Lower leg skin (tissue), 4 donors: ENCODE results near the gene TGFBR3. TPM values are rescaled to one million over a fixed set of nuclear protein-coding genes. Genes with fewer than 3 reads are reported as not detected.

Experiments
- DNase-seq, 2 donors: peaks; one replicate each; pipeline ENCODE4 v3.0.0-alpha.2; 2019; ENCODE audit warnings: low spot score in 2 of 2
- H3K4me3 ChIP-seq: fragments of 200-600 bp; sonication (generic); 2 replicates; pipeline ENCODE4 v1.5.1; 2017; ENCODE audit warnings: mild to moderate bottlenecking, low read depth; ENCODE audit not compliant: poor library complexity, severe bottlenecking
- CTCF ChIP-seq, 3 donors: fragments of 450-650 bp; IDR thresholded peaks; one replicate each; pipeline ENCODE4 v1.5.1; 2016; ENCODE audit warnings: antibody characterized with exemption in 3 of 3, mild to moderate bottlenecking in 3 of 3, moderate library complexity in 2 of 3
- POLR2A ChIP-seq, 2 donors: fragments of 450-650 bp; IDR thresholded peaks; one replicate each; pipeline ENCODE4 v1.6.1; 2016 to 2017; ENCODE audit warnings: antibody characterized with exemption in 2 of 2, mild to moderate bottlenecking in 1 of 2, moderate library complexity in 1 of 2
- WGBS, 2 donors: methylation state at CpG; one replicate each; pipeline ENCODE4 v1.1.5; 2018; 5-methylcytosine and 5-hydroxymethylcytosine counted together
- intact Hi-C: fragments of 100-400 bp; cut with DNase I; formaldehyde crosslinking; loops from one replicate; pipeline ENCODE4 v1.15.0; 2023; ENCODE audit warnings: low total_unique reads
- total RNA-seq, 4 donors: library from RNA; depleted of rRNA; stranded (reverse); fragments of >200 nt; gene quantifications; one replicate each; pipeline ENCODE4 v1.1.0, GENCODE V29; 2016

TGFBR3 gene
- total RNA-seq, 4 donors from 2014 or later = 79.4 to 134 (median 116) TPM

- intact Hi-C loops = no loop called here
- no peak for TF ChIP-seq POLR2A (IDR thresholded peaks at IDR 0.05)
- TF ChIP-seq CTCF (IDR thresholded peaks at IDR 0.05) = no peak
- no peak for DNase-seq
- WGBS, 2 donors = 61 to 66% methylated on average over 11 of the region's 11 CpGs
- no peak overlapping the region for H3K4me3 ChIP-seq
Observed at GRCh38 chr1:91689641-91690481, 196.1 kb downstream of the TGFBR3 start.

- no peak for TF ChIP-seq CTCF (IDR thresholded peaks at IDR 0.05)
- no peak for TF ChIP-seq POLR2A (IDR thresholded peaks at IDR 0.05)
- intact Hi-C loops = no loop called here
- H3K4me3 ChIP-seq = no peak overlapping the region
- 76 to 94% methylated on average over 1 of the region's 1 CpG for WGBS, 2 donors
- no peak for DNase-seq
Observed at GRCh38 chr1:91687452-91687851, 198.5 kb downstream of the TGFBR3 start.

GRCh38 chr1:91685994-91686393, 200.0 kb downstream of the TGFBR3 start:
- no peak overlapping the region for H3K4me3 ChIP-seq
- TF ChIP-seq CTCF (IDR thresholded peaks at IDR 0.05) (no peak), POLR2A (IDR thresholded peaks at IDR 0.05) (no peak)
- 20 to 29% methylated on average over 4 of the region's 4 CpGs for WGBS, 2 donors

GRCh38 chr1:91684481-91685196, 201.3 kb downstream of the TGFBR3 start:
- no peak for TF ChIP-seq POLR2A (IDR thresholded peaks at IDR 0.05)
- no peak for TF ChIP-seq CTCF (IDR thresholded peaks at IDR 0.05)
- 33 to 34% methylated on average over 7 of the region's 7 CpGs for WGBS, 2 donors
- intact Hi-C loops = no loop called here
- no peak overlapping the region for H3K4me3 ChIP-seq
- no peak for DNase-seq

More at GRCh38 chr1:91685994-91686393, 200.0 kb downstream of the TGFBR3 start:
- no peak for DNase-seq
- intact Hi-C loops = no loop called here

- WGBS, 2 donors = 28 to 42% methylated on average over 10 of the region's 10 CpGs
- intact Hi-C loops = no loop called here
- TF ChIP-seq CTCF (IDR thresholded peaks at IDR 0.05) (no peak), POLR2A (IDR thresholded peaks at IDR 0.05) (no peak)
- DNase-seq = no peak
- H3K4me3 ChIP-seq = no peak overlapping the region
Observed at GRCh38 chr1:91683598-91683951, 202.4 kb downstream of the TGFBR3 start.
